Testis (tissue), 3 donors: ENCODE measurements around the gene PLA2G1B. TPM values are rescaled to one million over a fixed set of nuclear protein-coding genes. Genes with fewer than 3 reads are reported as not detected.

ENCODE experiments used
- DNase-seq: peaks from one replicate; pipeline ENCODE4 v3.0.0-alpha.2; 2019
- H3K27ac ChIP-seq, 2 donors: fragments of 200-600 bp; sonication (generic); one replicate each; pipeline ENCODE4 v1.5.1; 2019
- H3K27me3 ChIP-seq: fragments of 200-600 bp; sonication (generic); one replicate; pipeline ENCODE4 v1.5.1; 2019
- H3K36me3 ChIP-seq: fragments of 200-600 bp; sonication (generic); one replicate; pipeline ENCODE4 v1.5.1; 2017; ENCODE audit warnings: low read depth; ENCODE audit errors: missing control alignments
- H3K4me1 ChIP-seq: fragments of 200-600 bp; sonication (generic); one replicate; pipeline ENCODE4 v1.5.1; 2019
- H3K4me3 ChIP-seq, 2 donors: fragments of 200-600 bp; sonication (generic); one replicate each; pipeline ENCODE4 v1.5.1; 2017 to 2019
- H3K9me3 ChIP-seq: fragments of 200-600 bp; sonication (generic); one replicate; pipeline ENCODE4 v1.5.1; 2017
- POLR2A ChIP-seq: fragments of 450-650 bp; IDR thresholded peaks from one replicate; pipeline ENCODE4 v1.6.1; 2017; ENCODE audit warnings: antibody characterized with exemption, mild to moderate bottlenecking, moderate library complexity
- WGBS, 2 donors: methylation state at CpG; one replicate each; pipeline ENCODE4 v1.1.5; 2018; 5-methylcytosine and 5-hydroxymethylcytosine counted together
- intact Hi-C: fragments of 100-400 bp; cut with DNase I; formaldehyde crosslinking; loops from one replicate; pipeline ENCODE4 v1.15.1; 2023; ENCODE audit warnings: low total_unique reads
- polyA plus RNA-seq: library from polyadenylated mRNA; stranded (reverse); fragments of 350-450 nt; fragmentation: Illumina TruSeq; extraction: RNeasy Lipid Tissue Mini Kit (QIAGEN cat#74804); gene quantifications from one replicate; pipeline ENCODE4 v1.2.3, GENCODE V29; 2014; ENCODE audit warnings: low read depth, low replicate concordance; ENCODE audit not compliant: insufficient read depth
- total RNA-seq, 2 donors: library from RNA; depleted of rRNA; stranded (reverse); fragments of >200 nt; gene quantifications; one replicate each; pipeline ENCODE4 v1.2.3, GENCODE V29; 2016
- TF ChIP-seq, protein P1 (sequence below), 3 experiments: fragments of 450-650 bp in 2 of 3; fragments of 200-600 bp in 1 of 3; sonication (generic) in 1 of 3; IDR thresholded peaks; one replicate each; pipeline ENCODE4 v1.5.1; 2016 to 2019; ENCODE audit warnings: antibody characterized with exemption in 3 of 3, mild to moderate bottlenecking in 2 of 3, moderate library complexity in 1 of 3

Gene PLA2G1B
- total and polyA plus RNA-seq, 3 donors from 2014 or later = 0.94 to 3.6 TPM; not detected in 1

DNA sequence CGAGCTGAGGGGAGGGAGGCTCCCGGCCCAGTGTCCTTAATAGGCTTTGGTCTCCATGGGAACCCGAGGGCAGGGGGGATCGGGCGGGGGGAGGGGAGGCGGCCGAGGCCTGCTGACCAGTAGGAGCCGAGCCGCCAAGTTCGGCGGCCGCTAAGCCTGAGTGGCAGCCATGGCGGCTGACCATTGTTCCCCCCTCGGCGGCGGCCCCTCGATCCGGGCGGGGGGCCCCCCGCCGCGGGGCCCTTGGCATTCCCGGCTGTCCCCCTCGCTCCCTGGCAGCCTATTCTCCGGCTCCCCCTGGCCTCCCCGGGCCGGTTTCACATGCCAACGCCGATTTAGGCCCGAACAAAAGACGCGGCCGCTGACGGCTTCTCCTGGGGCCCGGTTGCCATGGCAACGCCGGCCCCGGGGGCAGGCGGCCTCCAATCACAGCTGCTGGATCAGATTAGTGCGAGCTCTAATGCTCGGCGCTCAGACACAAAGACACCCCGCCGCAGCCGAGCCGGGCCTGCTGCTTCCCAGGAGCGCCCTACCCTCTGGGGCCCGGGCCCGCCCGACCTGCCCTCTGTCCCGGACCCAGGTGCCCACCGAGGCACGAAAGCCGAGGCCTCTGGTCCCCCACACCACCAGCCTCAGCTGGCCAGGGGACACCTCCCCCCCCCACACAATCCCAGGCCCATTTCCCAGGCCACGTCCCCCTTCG, 34.1 kb upstream of the PLA2G1B start:
- peak; percentile 71 for DNase-seq
- H3K36me3 ChIP-seq = no peaks in the 10 kb centered on the region
- intact Hi-C loops = loop anchor here (10.0 kb wide), 1 partner anchor 63 kb away; no protein-coding TSS in a partner anchor
- peak overlapping the region; percentile 45 to 65 for H3K4me3 ChIP-seq
- peak overlapping the region in 1 of 2 donors; percentile 15 for H3K27ac ChIP-seq
- no peaks in the 10 kb centered on the region for H3K9me3 ChIP-seq
- no peaks in the 10 kb centered on the region for H3K27me3 ChIP-seq
- peaks cover 10% of the 10 kb centered on the region for H3K4me1 ChIP-seq
- TF ChIP-seq, protein P1, sequence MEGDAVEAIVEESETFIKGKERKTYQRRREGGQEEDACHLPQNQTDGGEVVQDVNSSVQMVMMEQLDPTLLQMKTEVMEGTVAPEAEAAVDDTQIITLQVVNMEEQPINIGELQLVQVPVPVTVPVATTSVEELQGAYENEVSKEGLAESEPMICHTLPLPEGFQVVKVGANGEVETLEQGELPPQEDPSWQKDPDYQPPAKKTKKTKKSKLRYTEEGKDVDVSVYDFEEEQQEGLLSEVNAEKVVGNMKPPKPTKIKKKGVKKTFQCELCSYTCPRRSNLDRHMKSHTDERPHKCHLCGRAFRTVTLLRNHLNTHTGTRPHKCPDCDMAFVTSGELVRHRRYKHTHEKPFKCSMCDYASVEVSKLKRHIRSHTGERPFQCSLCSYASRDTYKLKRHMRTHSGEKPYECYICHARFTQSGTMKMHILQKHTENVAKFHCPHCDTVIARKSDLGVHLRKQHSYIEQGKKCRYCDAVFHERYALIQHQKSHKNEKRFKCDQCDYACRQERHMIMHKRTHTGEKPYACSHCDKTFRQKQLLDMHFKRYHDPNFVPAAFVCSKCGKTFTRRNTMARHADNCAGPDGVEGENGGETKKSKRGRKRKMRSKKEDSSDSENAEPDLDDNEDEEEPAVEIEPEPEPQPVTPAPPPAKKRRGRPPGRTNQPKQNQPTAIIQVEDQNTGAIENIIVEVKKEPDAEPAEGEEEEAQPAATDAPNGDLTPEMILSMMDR (IDR thresholded peaks at IDR 0.05) = no peak
- TF ChIP-seq POLR2A = no peak
- WGBS, 2 donors = 5 to 34% methylated on average over 2 to 46 of the region's 56 CpGs

DNA sequence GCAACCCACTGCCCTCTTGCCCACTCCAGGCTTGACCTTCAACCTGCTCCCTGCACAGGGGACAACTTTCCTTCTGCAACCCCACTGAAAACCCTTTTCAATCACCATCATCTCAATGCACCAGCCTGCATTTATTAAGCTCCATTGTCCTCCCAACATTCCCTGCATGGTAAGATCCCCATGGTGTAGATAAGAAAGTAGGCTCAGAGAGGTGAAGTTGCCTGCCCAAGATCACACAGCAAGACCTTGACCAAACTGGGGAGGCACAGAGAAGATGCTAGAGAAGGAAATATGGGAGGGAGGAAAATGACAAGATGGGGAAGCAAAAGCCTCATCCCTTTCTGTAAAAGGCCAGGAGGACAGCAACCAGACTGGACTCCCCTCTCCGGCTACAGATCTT, 31.5 kb upstream of the PLA2G1B start:
- Histone ChIP-seq H3K4me1 (peaks cover 10% of the 10 kb centered on the region), H3K36me3 (no peaks in the 10 kb centered on the region), H3K27ac (no peak overlapping the region), H3K27me3 (no peaks in the 10 kb centered on the region), H3K4me3 (no peak overlapping the region), H3K9me3 (no peaks in the 10 kb centered on the region)
- no peak for TF ChIP-seq POLR2A
- TF ChIP-seq, protein P1 (IDR thresholded peaks at IDR 0.05) = no peak
- no peak for DNase-seq
- WGBS, 2 donors = 88 to 100% methylated on average over 1 of the region's 1 CpG
- intact Hi-C loops = no loop called here

DNA sequence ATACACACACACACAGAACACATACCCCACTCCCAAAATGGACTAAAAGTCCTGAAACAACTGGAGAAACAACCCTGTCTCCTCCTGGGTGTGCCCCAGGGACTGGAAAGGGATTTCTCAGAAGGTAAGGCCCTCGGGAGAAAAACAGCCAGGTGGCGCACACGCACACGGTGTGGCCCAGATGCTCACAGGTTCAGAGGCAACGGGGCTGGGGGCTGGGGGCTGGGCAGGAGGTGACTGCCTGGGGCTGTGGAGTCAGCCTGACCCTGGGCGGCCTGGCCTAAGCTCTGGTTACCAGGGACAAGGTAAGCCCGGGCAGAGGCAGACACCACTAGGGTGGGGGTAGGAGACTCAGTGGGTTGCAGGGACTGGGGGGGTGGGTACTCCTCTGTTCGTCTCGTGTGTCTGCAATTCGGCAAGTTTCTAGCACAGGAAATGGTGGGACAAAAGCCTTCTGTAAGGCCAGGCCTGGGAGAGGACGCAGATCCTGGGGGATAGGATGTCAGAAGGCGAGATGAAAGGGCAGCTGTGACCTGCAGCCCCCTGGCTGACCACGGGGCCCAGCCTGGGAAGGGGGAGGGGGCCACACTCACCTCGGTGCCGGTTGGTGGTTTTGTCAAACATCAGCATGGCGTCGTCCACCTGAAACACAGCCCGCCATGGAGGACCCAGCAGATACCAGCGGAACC, 31.0 kb upstream of the PLA2G1B start:
- H3K27me3 ChIP-seq = no peaks in the 10 kb centered on the region
- DNase-seq = no peak
- H3K27ac ChIP-seq = no peak overlapping the region
- intact Hi-C loops = no loop called here
- no peak overlapping the region for H3K4me3 ChIP-seq
- TF ChIP-seq, protein P1 (IDR thresholded peaks at IDR 0.05) = no peak
- TF ChIP-seq POLR2A = no peak
- no peaks in the 10 kb centered on the region for H3K36me3 ChIP-seq
- H3K9me3 ChIP-seq = no peaks in the 10 kb centered on the region
- 68 to 73% methylated on average over 18 to 19 of the region's 19 CpGs for WGBS, 2 donors
- H3K4me1 ChIP-seq = peaks cover 10% of the 10 kb centered on the region

DNA sequence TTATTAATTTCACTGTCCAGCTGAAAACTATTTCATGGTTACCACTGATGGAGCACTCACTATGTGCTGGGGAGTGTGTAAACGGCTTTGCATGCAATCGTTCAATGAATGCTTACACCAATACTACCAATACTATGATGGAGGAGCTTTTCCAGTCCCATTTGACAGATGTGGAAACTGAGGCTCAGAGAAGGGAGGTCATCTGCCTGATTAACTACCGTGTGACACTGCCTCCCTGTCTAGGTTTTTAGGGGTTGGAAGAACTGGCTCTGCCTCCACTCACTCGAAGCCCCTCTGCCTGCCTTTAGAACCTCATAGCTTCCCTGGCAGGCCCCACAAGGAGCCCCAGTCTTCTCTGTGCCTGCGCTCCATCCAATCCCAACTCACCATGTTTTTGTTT, 29.5 kb upstream of the PLA2G1B start:
- no peak for TF ChIP-seq POLR2A
- TF ChIP-seq, protein P1 (IDR thresholded peaks at IDR 0.05) = no peak
- H3K4me3 ChIP-seq = no peak overlapping the region
- H3K27ac ChIP-seq = no peak overlapping the region
- no peaks in the 10 kb centered on the region for H3K36me3 ChIP-seq
- peaks cover 10% of the 10 kb centered on the region for H3K4me1 ChIP-seq
- no peaks in the 10 kb centered on the region for H3K9me3 ChIP-seq
- DNase-seq = no peak
- no peaks in the 10 kb centered on the region for H3K27me3 ChIP-seq
- 69 to 83% methylated on average over 5 of the region's 5 CpGs for WGBS, 2 donors
- intact Hi-C loops = no loop called here
